ENCODE measurements around the gene ATP11A. TPM values are rescaled to one million over a fixed set of nuclear protein-coding genes. Genes with fewer than 3 reads are reported as not detected.

The ATP11A gene
- total and polyA plus RNA-seq, 8 donors = 9.3 to 51.0 (median 30.5) TPM

GRCh38 chr13:112902101-112902651 lies 212.3 kb downstream of the ATP11A start:
- Histone ChIP-seq H3K4me1 (peaks cover 0 to 7% (median 6%) of the 10 kb centered on the region in 3 donors), H3K9me3 (no peaks in the 10 kb centered on the region), H3K27ac (peak overlapping the region; percentile 35 to 76 (median 62)), H3K4me3 (no peak overlapping the region), H3K27me3 (no peaks in the 10 kb centered on the region), H3K36me3 (no peaks in the 10 kb centered on the region)
- WGBS, 2 donors = 50% methylated on average over 14 of the region's 14 CpGs
- FAIRE-seq = no peak
- intact Hi-C loops (cut with DNase I) = no loop called here
- TF ChIP-seq CTCF (IDR thresholded peaks at IDR 0.05) = no peak
- peak; percentile 35 to 79 (median 76) for ATAC-seq
- DNase-seq = peak in 5 of 6 donors; percentile 51 to 77 (median 72)

GRCh38 chr13:112902669-112903068 lies 212.8 kb downstream of the ATP11A start:
- peak in 2 of 4 donors; percentile 10 to 49 for ATAC-seq
- 59 to 70% methylated on average over 2 of the region's 2 CpGs for WGBS, 2 donors
- intact Hi-C loops (cut with DNase I) = no loop called here

GRCh38 chr13:112903071-112903577 lies 213.3 kb downstream of the ATP11A start:
- no peak overlapping the region for H3K4me3 ChIP-seq
- no peaks in the 10 kb centered on the region for H3K27me3 ChIP-seq
- WGBS, 2 donors = 75 to 79% methylated on average over 8 of the region's 8 CpGs
- no peaks in the 10 kb centered on the region for H3K36me3 ChIP-seq
- DNase-seq (peak in 1 of 6 donors; percentile 11), FAIRE-seq (no peak), ATAC-seq (no peak)
- no peak for TF ChIP-seq CTCF (IDR thresholded peaks at IDR 0.05)
- H3K9me3 ChIP-seq = no peaks in the 10 kb centered on the region
- intact Hi-C loops (cut with DNase I) = no loop called here
- H3K4me1 ChIP-seq = peaks cover 0 to 11% (median 6%) of the 10 kb centered on the region in 3 donors
- H3K27ac ChIP-seq = peak overlapping the region; percentile 54 to 76 (median 62)

More at GRCh38 chr13:112902669-112903068, 212.8 kb downstream of the ATP11A start:
- Histone ChIP-seq H3K4me1 (peaks cover 0 to 9% (median 6%) of the 10 kb centered on the region in 3 donors), H3K27ac (peak overlapping the region; percentile 54 to 76 (median 62)), H3K36me3 (no peaks in the 10 kb centered on the region), H3K4me3 (no peak overlapping the region), H3K27me3 (no peaks in the 10 kb centered on the region), H3K9me3 (no peaks in the 10 kb centered on the region)
- TF ChIP-seq CTCF (IDR thresholded peaks at IDR 0.05) = no peak
- FAIRE-seq (no peak), DNase-seq (peak in 4 of 6 donors; percentile 46 to 68 (median 50))

GRCh38 chr13:112903606-112904195 lies 213.9 kb downstream of the ATP11A start:
- Histone ChIP-seq H3K36me3 (no peaks in the 10 kb centered on the region), H3K4me3 (no peak overlapping the region), H3K27me3 (no peaks in the 10 kb centered on the region), H3K9me3 (no peaks in the 10 kb centered on the region), H3K4me1 (peaks cover 0 to 11% (median 6%) of the 10 kb centered on the region in 3 donors), H3K27ac (peak overlapping the region; percentile 54 to 76 (median 62))
- TF ChIP-seq CTCF (IDR thresholded peaks at IDR 0.05) = no peak
- intact Hi-C loops (cut with DNase I) = no loop called here
- WGBS, 2 donors = 87 to 88% methylated on average over 19 of the region's 19 CpGs
- DNase-seq = peak in 1 of 6 donors; percentile 14
- no peak for FAIRE-seq
- ATAC-seq = no peak

Data from pancreas (tissue), 10 donors.